NB4 (cell line): ENCODE measurements around the gene POLD4.
A peak's percentile ranks its signal among the peaks of the same experiment; 100 is the strongest.

Source experiments
- DNase-seq: peaks from one replicate; pipeline ENCODE4 v3.0.0; 2010; ENCODE audit warnings: low read depth
- H3K4me3 ChIP-seq: one replicate; pipeline ENCODE4 v1.5.1; 2011; ENCODE audit warnings: mild to moderate bottlenecking, low read depth, low read length, moderate library complexity
- CTCF ChIP-seq: IDR thresholded peaks from one replicate; pipeline ENCODE4 v1.5.1; 2012; ENCODE audit warnings: low read depth, low read length
- MAX ChIP-seq: IDR thresholded peaks from 2 replicates; pipeline ENCODE4 v1.6.1; 2011; ENCODE audit warnings: low read depth, low read length
- MYC ChIP-seq: IDR thresholded peaks from 2 replicates; pipeline ENCODE4 v1.6.1; 2011; ENCODE audit warnings: low read depth, low read length
- POLR2A ChIP-seq: IDR thresholded peaks from 2 replicates; pipeline ENCODE4 v1.6.1; 2011; ENCODE audit warnings: mild to moderate bottlenecking; ENCODE audit not compliant: insufficient read length; ENCODE audit errors: extremely low read depth

POLD4 gene

GRCh38 chr11:67355023-67355793 is 1.9 kb upstream of the POLD4 start:
- no peak overlapping the region for H3K4me3 ChIP-seq
- TF ChIP-seq MAX: no peak
- TF ChIP-seq POLR2A: no peak
- TF ChIP-seq MYC: no peak
- no peak for DNase-seq

GRCh38 chr11:67354075-67355022 is 1.0 kb upstream of the POLD4 start:
- peak overlapping the region; percentile 42 for H3K4me3 ChIP-seq
- TF ChIP-seq MYC (peak; percentile 17; the same call in 1 of the 2 replicates), POLR2A (no peak), MAX (peak; percentile 60; the same call in 1 of the 2 replicates), CTCF (no peak)
- peak; percentile 83 for DNase-seq

GRCh38 chr11:67352546-67353316 is 615 bp downstream of the POLD4 start:
- peak; percentile 83 for DNase-seq
- no peak for TF ChIP-seq CTCF
- TF ChIP-seq POLR2A: no peak
- TF ChIP-seq MYC: peak; percentile 23; the same call in 1 of the 2 replicates
- TF ChIP-seq MAX: 0 out of 2 replicates have a peak, but pooled peaks have one; percentile 42
- H3K4me3 ChIP-seq: peak overlapping the region; percentile 60

GRCh38 chr11:67351275-67352005 is 1.9 kb downstream of the POLD4 start:
- TF ChIP-seq POLR2A (no peak), MYC (no peak), MAX (no peak; the same call in 1 of the 2 replicates), CTCF (peak; percentile 95)
- H3K4me3 ChIP-seq: no peak overlapping the region
- DNase-seq: peak; percentile 86

GRCh38 chr11:67349928-67350465 is 3.3 kb downstream of the POLD4 start:
- TF ChIP-seq MYC (no peak), CTCF (no peak), MAX (no peak), POLR2A (no peak)
- DNase-seq: no peak
- no peak overlapping the region for H3K4me3 ChIP-seq
